Adrenal gland (tissue), 12 donors: ENCODE data around the gene CPNE4. TPM values are rescaled to one million over a fixed set of nuclear protein-coding genes. Genes with fewer than 3 reads are reported as not detected.

Experiments used
- DNase-seq, 7 donors: peaks; one replicate each; pipeline ENCODE4 v3.0.0-alpha.2; 2019 to 2020
- H3K27ac ChIP-seq, 5 donors: fragments of 200-600 bp; sonication (generic) in 4 of 5; 1 replicate in 3 of 5; 2 replicates in 2 of 5; pipeline versions ENCODE4 v1.5.1 to v1.8.0; 2016 to 2020; ENCODE audit warnings: mild to moderate bottlenecking in 1 of 5
- H3K27me3 ChIP-seq: fragments of 200-600 bp; 2 replicates; pipeline ENCODE4 v1.8.0; 2021
- H3K36me3 ChIP-seq, 2 donors: fragments of 200-600 bp; replicated peaks in 1 of 2; 1 replicate in 1 of 2; 2 replicates in 1 of 2; pipeline versions ENCODE4 v1.5.1 to v1.8.0; 2018 to 2022
- H3K4me1 ChIP-seq, 2 donors: fragments of 200-600 bp; replicated peaks in 1 of 2; 1 replicate in 1 of 2; 2 replicates in 1 of 2; pipeline versions ENCODE4 v1.5.1 to v1.8.0; 2018 to 2021
- H3K4me3 ChIP-seq, 4 donors: fragments of 200-600 bp; sonication (generic) in 3 of 4; one replicate each; pipeline ENCODE4 v1.5.1; 2016 to 2018
- H3K9me3 ChIP-seq, 3 donors: fragments of 200-600 bp; sonication (generic) in 1 of 3; replicated peaks in 1 of 3; 1 replicate in 2 of 3; 2 replicates in 1 of 3; pipeline versions ENCODE4 v1.5.1 to v1.8.0; 2016 to 2021
- CTCF ChIP-seq, 6 experiments: fragments of 450-650 bp in 4 of 6; fragments of 200-600 bp in 2 of 6; sonication (generic) in 1 of 6; IDR thresholded peaks; 1 replicate in 5 of 6; 2 replicates in 1 of 6; pipeline versions ENCODE4 v1.5.1 to v1.8.0; 2016 to 2021; ENCODE audit warnings: antibody characterized with exemption in 6 of 6, mild to moderate bottlenecking in 2 of 6, moderate library complexity in 1 of 6
- POLR2A ChIP-seq, 2 donors: fragments of 450-650 bp; IDR thresholded peaks; one replicate each; pipeline ENCODE4 v1.6.1; 2017; ENCODE audit warnings: antibody characterized with exemption in 2 of 2, mild to moderate bottlenecking in 2 of 2, moderate library complexity in 1 of 2
- WGBS, 4 donors: extraction: QIAGEN DNeasy Blood & Tissue Kit in 2 of 4; methylation state at CpG; one replicate each; pipeline versions ENCODE4 v1.1.5 to v1.1.7; 2013 to 2017; 5-methylcytosine and 5-hydroxymethylcytosine counted together
- intact Hi-C, 2 donors: fragments of 100-400 bp; cut with DNase I; formaldehyde crosslinking; loops; one replicate each; pipeline versions ENCODE4 v1.14.1 to v1.15.0; 2022 to 2023
- polyA plus RNA-seq, 3 donors: library from polyadenylated mRNA; stranded (reverse); fragments of 200-250 nt in 2 of 3; fragments of 350-450 nt in 1 of 3; fragmentation: Illumina TruSeq in 1 of 3; extraction: RNeasy Lipid Tissue Mini Kit (QIAGEN cat#74804) in 1 of 3; gene quantifications; one replicate each; pipeline ENCODE4 v1.2.3, GENCODE V29; 2013 to 2014
- total RNA-seq, 9 donors: library from RNA; depleted of rRNA in 4 of 9; stranded (reverse); fragments of >200 nt in 4 of 9; fragments of 120-200 nt in 1 of 9; fragmentation: NEBNext Ultra II Directional in 1 of 9; extraction: Animal tissue kit (Norgen Biotek cat#: 25700) in 1 of 9; gene quantifications; one replicate each; pipeline versions ENCODE4 v1.1.0 to v1.2.4, GENCODE V29; 2013 to 2023
- donor health status: healthy with polysubstance abuse.
- donor health status: Bipolar disorder and iron deficiency.
- donor health status: DM: yes; HTN: yes; CAD: no.
- donor health status: DM: no; HTN: no; CAD: no.
- donor health status: DM: no; HTN: no; CAD: no.
- donor health status: DM: yes; HTN: yes; CAD: no.

The CPNE4 gene
- total and polyA plus RNA-seq, 12 donors = 0.11 to 7.5 (median 0.59) TPM

- H3K4me3 ChIP-seq = no peak overlapping the region
- no peak for TF ChIP-seq POLR2A (IDR thresholded peaks at IDR 0.05)
- no peak for TF ChIP-seq CTCF (IDR thresholded peaks at IDR 0.05)
- no peaks in the 10 kb centered on the region for H3K27me3 ChIP-seq
- no peaks in the 10 kb centered on the region for H3K36me3 ChIP-seq
- intact Hi-C loops = no loop called here
- no peak for DNase-seq
- no peaks in the 10 kb centered on the region for H3K4me1 ChIP-seq
- no peaks in the 10 kb centered on the region for H3K9me3 ChIP-seq
- H3K27ac ChIP-seq = no peak overlapping the region
- WGBS, 4 donors = 54 to 78% (median 65%) methylated on average over 2 of the region's 2 CpGs
Observed at GRCh38 chr3:131702146-131702545, 332.7 kb downstream of the CPNE4 start.

- DNase-seq = no peak
- intact Hi-C loops = no loop called here
- Histone ChIP-seq H3K27ac (no peak overlapping the region), H3K36me3 (no peaks in the 10 kb centered on the region), H3K4me1 (no peaks in the 10 kb centered on the region), H3K4me3 (no peak overlapping the region), H3K27me3 (peaks cover 3% of the 10 kb centered on the region), H3K9me3 (no peaks in the 10 kb centered on the region)
- 64 to 82% (median 70%) methylated on average over 2 of the region's 2 CpGs for WGBS, 4 donors
- TF ChIP-seq CTCF (IDR thresholded peaks at IDR 0.05) (no peak), POLR2A (IDR thresholded peaks at IDR 0.05) (no peak)
Observed at GRCh38 chr3:131701153-131701770, 333.6 kb downstream of the CPNE4 start.

- no peak overlapping the region for H3K27ac ChIP-seq
- 53 to 69% (median 62%) methylated on average over 1 of the region's 1 CpG for WGBS, 4 donors
- H3K4me3 ChIP-seq = no peak overlapping the region
- no peak for DNase-seq
- intact Hi-C loops = no loop called here
- peaks cover 5% of the 10 kb centered on the region for H3K27me3 ChIP-seq
- TF ChIP-seq CTCF (IDR thresholded peaks at IDR 0.05) = no peak
- no peak for TF ChIP-seq POLR2A (IDR thresholded peaks at IDR 0.05)
- H3K36me3 ChIP-seq = no peaks in the 10 kb centered on the region
- no peaks in the 10 kb centered on the region for H3K9me3 ChIP-seq
- H3K4me1 ChIP-seq = no peaks in the 10 kb centered on the region
Observed at GRCh38 chr3:131699001-131699400, 335.8 kb downstream of the CPNE4 start.

GRCh38 chr3:131694376-131694775 is 340.4 kb downstream of the CPNE4 start:
- intact Hi-C loops = no loop called here
- Histone ChIP-seq H3K27ac (no peak overlapping the region), H3K27me3 (peaks cover 5% of the 10 kb centered on the region), H3K9me3 (no peaks in the 10 kb centered on the region), H3K4me1 (no peaks in the 10 kb centered on the region), H3K36me3 (no peaks in the 10 kb centered on the region), H3K4me3 (no peak overlapping the region)
- no peak for TF ChIP-seq POLR2A (IDR thresholded peaks at IDR 0.05)
- no peak for TF ChIP-seq CTCF (IDR thresholded peaks at IDR 0.05)
- WGBS, 4 donors = 67 to 83% (median 72%) methylated on average over 4 of the region's 4 CpGs
- DNase-seq = no peak
